ENCODE measurements around the gene RIMS1. TPM values are rescaled to one million over a fixed set of nuclear protein-coding genes. Genes with fewer than 3 reads are reported as not detected.

Gene RIMS1
- total and polyA plus RNA-seq, 2 donors = 0.09 to 0.14 TPM

- H3K27ac ChIP-seq (ENCODE audit: low read depth in 1 of 2, low read length in 1 of 2) = no peak overlapping the region
- no peak for DNase-seq (ENCODE audit: low read depth in 6 of 9, low spot score in 9 of 9)
- no peaks in the 10 kb centered on the region for H3K9me3 ChIP-seq (ENCODE audit: control insufficient read depth in 2 of 2, insufficient read depth in 1 of 2, low read length in 1 of 2)
- no peaks in the 10 kb centered on the region for H3K4me1 ChIP-seq (ENCODE audit: control insufficient read depth in 2 of 2, insufficient read depth in 2 of 2, low read length in 2 of 2)
- H3K36me3 ChIP-seq (ENCODE audit: control insufficient read depth in 2 of 2, insufficient read depth in 2 of 2, low read length in 1 of 2) = no peaks in the 10 kb centered on the region
- H3K4me3 ChIP-seq (ENCODE audit: low read length in 2 of 2) = no peak overlapping the region
- WGBS = 87% methylated on average over 7 of the region's 7 CpGs
- no peaks in the 10 kb centered on the region for H3K27me3 ChIP-seq (ENCODE audit: control insufficient read depth in 2 of 2, insufficient read depth in 1 of 2, low read length in 1 of 2)
Observed at GRCh38 chr6:72412709-72413044, 526.3 kb downstream of the RIMS1 start.

GRCh38 chr6:72413884-72414283 lies 527.5 kb downstream of the RIMS1 start:
- H3K27me3 ChIP-seq (ENCODE audit: control insufficient read depth in 2 of 2, insufficient read depth in 1 of 2, low read length in 1 of 2) = no peaks in the 10 kb centered on the region
- no peak overlapping the region for H3K4me3 ChIP-seq (ENCODE audit: low read length in 2 of 2)
- no peak overlapping the region for H3K27ac ChIP-seq (ENCODE audit: low read depth in 1 of 2, low read length in 1 of 2)
- H3K36me3 ChIP-seq (ENCODE audit: control insufficient read depth in 2 of 2, insufficient read depth in 2 of 2, low read length in 1 of 2) = no peaks in the 10 kb centered on the region
- DNase-seq (ENCODE audit: low read depth in 6 of 9, low spot score in 9 of 9) = no peak
- WGBS = 90% methylated on average over 9 of the region's 9 CpGs
- H3K4me1 ChIP-seq (ENCODE audit: control insufficient read depth in 2 of 2, insufficient read depth in 2 of 2, low read length in 2 of 2) = no peaks in the 10 kb centered on the region
- no peaks in the 10 kb centered on the region for H3K9me3 ChIP-seq (ENCODE audit: control insufficient read depth in 2 of 2, insufficient read depth in 1 of 2, low read length in 1 of 2)

- DNase-seq (ENCODE audit: low read depth in 6 of 9, low spot score in 9 of 9) = no peak
- Histone ChIP-seq H3K36me3 (ENCODE audit: control insufficient read depth in 2 of 2, insufficient read depth in 2 of 2, low read length in 1 of 2) (no peaks in the 10 kb centered on the region), H3K4me3 (ENCODE audit: low read length in 2 of 2) (no peak overlapping the region), H3K27me3 (ENCODE audit: control insufficient read depth in 2 of 2, insufficient read depth in 1 of 2, low read length in 1 of 2) (no peaks in the 10 kb centered on the region), H3K27ac (ENCODE audit: low read depth in 1 of 2, low read length in 1 of 2) (no peak overlapping the region), H3K9me3 (ENCODE audit: control insufficient read depth in 2 of 2, insufficient read depth in 1 of 2, low read length in 1 of 2) (no peaks in the 10 kb centered on the region), H3K4me1 (ENCODE audit: control insufficient read depth in 2 of 2, insufficient read depth in 2 of 2, low read length in 2 of 2) (no peaks in the 10 kb centered on the region)
- WGBS = 91% methylated on average over 4 of the region's 4 CpGs
Observed at GRCh38 chr6:72414657-72415056, 528.3 kb downstream of the RIMS1 start.

- H3K27ac ChIP-seq (ENCODE audit: low read depth in 1 of 2, low read length in 1 of 2) = no peak overlapping the region
Observed at GRCh38 chr6:72416744-72417465, 530.6 kb downstream of the RIMS1 start.

GRCh38 chr6:72417759-72418158 lies 531.4 kb downstream of the RIMS1 start:
- 90% methylated on average over 3 of the region's 3 CpGs for WGBS
- no peaks in the 10 kb centered on the region for H3K9me3 ChIP-seq (ENCODE audit: control insufficient read depth in 2 of 2, insufficient read depth in 1 of 2, low read length in 1 of 2)
- H3K27me3 ChIP-seq (ENCODE audit: control insufficient read depth in 2 of 2, insufficient read depth in 1 of 2, low read length in 1 of 2) = no peaks in the 10 kb centered on the region

More at GRCh38 chr6:72416744-72417465, 530.6 kb downstream of the RIMS1 start:
- H3K27me3 ChIP-seq (ENCODE audit: control insufficient read depth in 2 of 2, insufficient read depth in 1 of 2, low read length in 1 of 2) = no peaks in the 10 kb centered on the region
- WGBS = 94% methylated on average over 6 of the region's 6 CpGs
- no peaks in the 10 kb centered on the region for H3K36me3 ChIP-seq (ENCODE audit: control insufficient read depth in 2 of 2, insufficient read depth in 2 of 2, low read length in 1 of 2)
- DNase-seq (ENCODE audit: low read depth in 6 of 9, low spot score in 9 of 9) = no peak
- no peaks in the 10 kb centered on the region for H3K4me1 ChIP-seq (ENCODE audit: control insufficient read depth in 2 of 2, insufficient read depth in 2 of 2, low read length in 2 of 2)
- H3K9me3 ChIP-seq (ENCODE audit: control insufficient read depth in 2 of 2, insufficient read depth in 1 of 2, low read length in 1 of 2) = no peaks in the 10 kb centered on the region
- H3K4me3 ChIP-seq (ENCODE audit: low read length in 2 of 2) = no peak overlapping the region

GRCh38 chr6:72418495-72418894 lies 532.1 kb downstream of the RIMS1 start:
- Histone ChIP-seq H3K4me3 (ENCODE audit: low read length in 2 of 2) (no peak overlapping the region), H3K27ac (ENCODE audit: low read depth in 1 of 2, low read length in 1 of 2) (no peak overlapping the region), H3K4me1 (ENCODE audit: control insufficient read depth in 2 of 2, insufficient read depth in 2 of 2, low read length in 2 of 2) (no peaks in the 10 kb centered on the region), H3K9me3 (ENCODE audit: control insufficient read depth in 2 of 2, insufficient read depth in 1 of 2, low read length in 1 of 2) (no peaks in the 10 kb centered on the region), H3K36me3 (ENCODE audit: control insufficient read depth in 2 of 2, insufficient read depth in 2 of 2, low read length in 1 of 2) (no peaks in the 10 kb centered on the region), H3K27me3 (ENCODE audit: control insufficient read depth in 2 of 2, insufficient read depth in 1 of 2, low read length in 1 of 2) (no peaks in the 10 kb centered on the region)
- DNase-seq (ENCODE audit: low read depth in 6 of 9, low spot score in 9 of 9) = no peak
- WGBS = 97% methylated on average over 5 of the region's 5 CpGs

More at GRCh38 chr6:72417759-72418158, 531.4 kb downstream of the RIMS1 start:
- no peak overlapping the region for H3K4me3 ChIP-seq (ENCODE audit: low read length in 2 of 2)
- H3K27ac ChIP-seq (ENCODE audit: low read depth in 1 of 2, low read length in 1 of 2) = no peak overlapping the region
- H3K4me1 ChIP-seq (ENCODE audit: control insufficient read depth in 2 of 2, insufficient read depth in 2 of 2, low read length in 2 of 2) = no peaks in the 10 kb centered on the region
- no peak for DNase-seq (ENCODE audit: low read depth in 6 of 9, low spot score in 9 of 9)
- H3K36me3 ChIP-seq (ENCODE audit: control insufficient read depth in 2 of 2, insufficient read depth in 2 of 2, low read length in 1 of 2) = no peaks in the 10 kb centered on the region

GRCh38 chr6:72419966-72420365 lies 533.6 kb downstream of the RIMS1 start:
- no peaks in the 10 kb centered on the region for H3K27me3 ChIP-seq (ENCODE audit: control insufficient read depth in 2 of 2, insufficient read depth in 1 of 2, low read length in 1 of 2)
- WGBS = 88% methylated on average over 2 of the region's 2 CpGs
- H3K27ac ChIP-seq (ENCODE audit: low read depth in 1 of 2, low read length in 1 of 2) = no peak overlapping the region
- H3K36me3 ChIP-seq (ENCODE audit: control insufficient read depth in 2 of 2, insufficient read depth in 2 of 2, low read length in 1 of 2) = no peaks in the 10 kb centered on the region
- no peaks in the 10 kb centered on the region for H3K9me3 ChIP-seq (ENCODE audit: control insufficient read depth in 2 of 2, insufficient read depth in 1 of 2, low read length in 1 of 2)
- no peak overlapping the region for H3K4me3 ChIP-seq (ENCODE audit: low read length in 2 of 2)
- no peak for DNase-seq (ENCODE audit: low read depth in 6 of 9, low spot score in 9 of 9)
- H3K4me1 ChIP-seq (ENCODE audit: control insufficient read depth in 2 of 2, insufficient read depth in 2 of 2, low read length in 2 of 2) = no peaks in the 10 kb centered on the region

- H3K36me3 ChIP-seq (ENCODE audit: control insufficient read depth in 2 of 2, insufficient read depth in 2 of 2, low read length in 1 of 2) = no peaks in the 10 kb centered on the region
- H3K9me3 ChIP-seq (ENCODE audit: control insufficient read depth in 2 of 2, insufficient read depth in 1 of 2, low read length in 1 of 2) = no peaks in the 10 kb centered on the region
- no peak for DNase-seq (ENCODE audit: low read depth in 6 of 9, low spot score in 9 of 9)
- H3K4me1 ChIP-seq (ENCODE audit: control insufficient read depth in 2 of 2, insufficient read depth in 2 of 2, low read length in 2 of 2) = no peaks in the 10 kb centered on the region
- no peaks in the 10 kb centered on the region for H3K27me3 ChIP-seq (ENCODE audit: control insufficient read depth in 2 of 2, insufficient read depth in 1 of 2, low read length in 1 of 2)
- H3K27ac ChIP-seq (ENCODE audit: low read depth in 1 of 2, low read length in 1 of 2) = no peak overlapping the region
- H3K4me3 ChIP-seq (ENCODE audit: low read length in 2 of 2) = no peak overlapping the region
- WGBS = 89% methylated on average over 3 of the region's 3 CpGs
Observed at GRCh38 chr6:72420409-72420808, 534.1 kb downstream of the RIMS1 start.

- no peaks in the 10 kb centered on the region for H3K9me3 ChIP-seq (ENCODE audit: control insufficient read depth in 2 of 2, insufficient read depth in 1 of 2, low read length in 1 of 2)
- no peaks in the 10 kb centered on the region for H3K27me3 ChIP-seq (ENCODE audit: control insufficient read depth in 2 of 2, insufficient read depth in 1 of 2, low read length in 1 of 2)
- H3K4me1 ChIP-seq (ENCODE audit: control insufficient read depth in 2 of 2, insufficient read depth in 2 of 2, low read length in 2 of 2) = no peaks in the 10 kb centered on the region
- 97% methylated on average over 3 of the region's 3 CpGs for WGBS
- no peak overlapping the region for H3K4me3 ChIP-seq (ENCODE audit: low read length in 2 of 2)
- H3K36me3 ChIP-seq (ENCODE audit: control insufficient read depth in 2 of 2, insufficient read depth in 2 of 2, low read length in 1 of 2) = no peaks in the 10 kb centered on the region
- H3K27ac ChIP-seq (ENCODE audit: low read depth in 1 of 2, low read length in 1 of 2) = no peak overlapping the region
- no peak for DNase-seq (ENCODE audit: low read depth in 6 of 9, low spot score in 9 of 9)
Observed at GRCh38 chr6:72421387-72421786, 535.0 kb downstream of the RIMS1 start.

Data from thymus (tissue), 11 donors.